ENCODE measurements around the gene ARHGEF38. TPM values are rescaled to one million over a fixed set of nuclear protein-coding genes. Genes with fewer than 3 reads are reported as not detected.
"Not testable (repeated sequence)": the region's sequence is repeated elsewhere in the genome, so short reads cannot be mapped to it uniquely, and the experiment has no call there.

ARHGEF38 gene
- total RNA-seq, 1 experiment from 2014 or later, result not detected

- H3K36me3 ChIP-seq (ENCODE audit: insufficient read depth, low read length), result no peaks in the 10 kb centered on the region
- no peak overlapping the region for H3K4me2 ChIP-seq (ENCODE audit: low read depth, low read length, poor library complexity, severe bottlenecking)
- H3K4me3 ChIP-seq (ENCODE audit: low read length), result no peak overlapping the region
- H3K27me3 ChIP-seq (ENCODE audit: low read length), result no peaks in the 10 kb centered on the region
- no peak for DNase-seq
- no peaks in the 10 kb centered on the region for H3K4me1 ChIP-seq (ENCODE audit: low read length)
- no peak overlapping the region for H3K9ac ChIP-seq (ENCODE audit: low read length)
- H3K79me2 ChIP-seq (ENCODE audit: low read length), result no peaks in the 10 kb centered on the region
- no peaks in the 10 kb centered on the region for H3K9me2 ChIP-seq (replicated peaks; ENCODE audit: insufficient read depth, low read length)
- no peaks in the 10 kb centered on the region for H3K9me3 ChIP-seq (ENCODE audit: low read length)
- H4K20me1 ChIP-seq (ENCODE audit: insufficient read depth, low read depth, low read length), result no peaks in the 10 kb centered on the region
- H3K27ac ChIP-seq (ENCODE audit: low read length), result no peak overlapping the region
- no peak overlapping the region for H2AFZ ChIP-seq (ENCODE audit: low read length)
These were observed 50.7 kb downstream of the ARHGEF38 start for GRCh38 chr4:105603158-105603557.

GRCh38 chr4:105605493-105605892 lies 53.1 kb downstream of the ARHGEF38 start:
- no peaks in the 10 kb centered on the region for H4K20me1 ChIP-seq (ENCODE audit: insufficient read depth, low read depth, low read length)
- H3K9me3 ChIP-seq (ENCODE audit: low read length), result no peaks in the 10 kb centered on the region
- H3K79me2 ChIP-seq (ENCODE audit: low read length), result no peaks in the 10 kb centered on the region
- no peaks in the 10 kb centered on the region for H3K36me3 ChIP-seq (ENCODE audit: insufficient read depth, low read length)
- no peak overlapping the region for H3K4me3 ChIP-seq (ENCODE audit: low read length)
- no peaks in the 10 kb centered on the region for H3K27me3 ChIP-seq (ENCODE audit: low read length)
- no peak overlapping the region for H3K9ac ChIP-seq (ENCODE audit: low read length)
- no peaks in the 10 kb centered on the region for H3K4me1 ChIP-seq (ENCODE audit: low read length)
- H3K9me2 ChIP-seq (replicated peaks; ENCODE audit: insufficient read depth, low read length), result no peaks in the 10 kb centered on the region
- no peak overlapping the region for H3K27ac ChIP-seq (ENCODE audit: low read length)
- no peak for DNase-seq
- no peak overlapping the region for H3K4me2 ChIP-seq (ENCODE audit: low read depth, low read length, poor library complexity, severe bottlenecking)
- no peak overlapping the region for H2AFZ ChIP-seq (ENCODE audit: low read length)

GRCh38 chr4:105607876-105608275 lies 55.5 kb downstream of the ARHGEF38 start:
- Histone ChIP-seq H3K4me3 (ENCODE audit: low read length) (no peak overlapping the region), H3K4me1 (ENCODE audit: low read length) (no peaks in the 10 kb centered on the region), H2AFZ (ENCODE audit: low read length) (no peak overlapping the region), H3K36me3 (ENCODE audit: insufficient read depth, low read length) (no peaks in the 10 kb centered on the region), H3K4me2 (ENCODE audit: low read depth, low read length, poor library complexity, severe bottlenecking) (no peak overlapping the region), H3K27ac (ENCODE audit: low read length) (no peak overlapping the region), H4K20me1 (ENCODE audit: insufficient read depth, low read depth, low read length) (no peaks in the 10 kb centered on the region), H3K9ac (ENCODE audit: low read length) (no peak overlapping the region), H3K9me3 (ENCODE audit: low read length) (no peaks in the 10 kb centered on the region), H3K79me2 (ENCODE audit: low read length) (no peaks in the 10 kb centered on the region), H3K27me3 (ENCODE audit: low read length) (no peaks in the 10 kb centered on the region), H3K9me2 (replicated peaks; ENCODE audit: insufficient read depth, low read length) (no peaks in the 10 kb centered on the region)
- no peak for DNase-seq

- H3K4me3 ChIP-seq (ENCODE audit: low read length); H3K9me3 ChIP-seq (ENCODE audit: low read length); H3K9me2 ChIP-seq (replicated peaks; ENCODE audit: insufficient read depth, low read length); H4K20me1 ChIP-seq (ENCODE audit: insufficient read depth, low read depth, low read length); H3K9ac ChIP-seq (ENCODE audit: low read length); H3K4me2 ChIP-seq (ENCODE audit: low read depth, low read length, poor library complexity, severe bottlenecking); H3K4me1 ChIP-seq (ENCODE audit: low read length); H3K79me2 ChIP-seq (ENCODE audit: low read length); H3K36me3 ChIP-seq (ENCODE audit: insufficient read depth, low read length); DNase-seq; H2AFZ ChIP-seq (ENCODE audit: low read length); H3K27me3 ChIP-seq (ENCODE audit: low read length); H3K27ac ChIP-seq (ENCODE audit: low read length): not testable (repeated sequence)
These were observed 57.4 kb downstream of the ARHGEF38 start for GRCh38 chr4:105609819-105610218.

- H3K79me2 ChIP-seq (ENCODE audit: low read length), result no peaks in the 10 kb centered on the region
- H3K9me2 ChIP-seq (replicated peaks; ENCODE audit: insufficient read depth, low read length), result no peaks in the 10 kb centered on the region
- H3K4me1 ChIP-seq (ENCODE audit: low read length), result no peaks in the 10 kb centered on the region
- no peak overlapping the region for H2AFZ ChIP-seq (ENCODE audit: low read length)
- H3K4me2 ChIP-seq (ENCODE audit: low read depth, low read length, poor library complexity, severe bottlenecking), result no peak overlapping the region
- no peaks in the 10 kb centered on the region for H3K36me3 ChIP-seq (ENCODE audit: insufficient read depth, low read length)
- no peaks in the 10 kb centered on the region for H3K9me3 ChIP-seq (ENCODE audit: low read length)
- no peak overlapping the region for H3K27ac ChIP-seq (ENCODE audit: low read length)
- no peaks in the 10 kb centered on the region for H3K27me3 ChIP-seq (ENCODE audit: low read length)
- no peaks in the 10 kb centered on the region for H4K20me1 ChIP-seq (ENCODE audit: insufficient read depth, low read depth, low read length)
- H3K4me3 ChIP-seq (ENCODE audit: low read length), result no peak overlapping the region
- no peak for DNase-seq
- H3K9ac ChIP-seq (ENCODE audit: low read length), result no peak overlapping the region
These were observed 60.9 kb downstream of the ARHGEF38 start for GRCh38 chr4:105613306-105613705.

GRCh38 chr4:105619188-105619931 lies 66.9 kb downstream of the ARHGEF38 start:
- no peaks in the 10 kb centered on the region for H3K36me3 ChIP-seq (ENCODE audit: insufficient read depth, low read length)
- no peaks in the 10 kb centered on the region for H3K79me2 ChIP-seq (ENCODE audit: low read length)
- no peaks in the 10 kb centered on the region for H3K9me3 ChIP-seq (ENCODE audit: low read length)
- H3K4me1 ChIP-seq (ENCODE audit: low read length), result no peaks in the 10 kb centered on the region
- no peaks in the 10 kb centered on the region for H4K20me1 ChIP-seq (ENCODE audit: insufficient read depth, low read depth, low read length)
- DNase-seq, result no peak
- H3K4me3 ChIP-seq (ENCODE audit: low read length), result no peak overlapping the region
- no peak overlapping the region for H2AFZ ChIP-seq (ENCODE audit: low read length)
- H3K9ac ChIP-seq (ENCODE audit: low read length), result no peak overlapping the region
- H3K27ac ChIP-seq (ENCODE audit: low read length), result no peak overlapping the region
- no peaks in the 10 kb centered on the region for H3K9me2 ChIP-seq (replicated peaks; ENCODE audit: insufficient read depth, low read length)
- H3K4me2 ChIP-seq (ENCODE audit: low read depth, low read length, poor library complexity, severe bottlenecking), result no peak overlapping the region
- no peaks in the 10 kb centered on the region for H3K27me3 ChIP-seq (ENCODE audit: low read length)

GRCh38 chr4:105620640-105621323 lies 68.4 kb downstream of the ARHGEF38 start:
- Histone ChIP-seq H3K79me2 (ENCODE audit: low read length) (no peaks in the 10 kb centered on the region), H3K9me2 (replicated peaks; ENCODE audit: insufficient read depth, low read length) (no peaks in the 10 kb centered on the region), H3K9ac (ENCODE audit: low read length) (no peak overlapping the region), H3K9me3 (ENCODE audit: low read length) (no peaks in the 10 kb centered on the region), H3K4me3 (ENCODE audit: low read length) (no peak overlapping the region), H3K4me2 (ENCODE audit: low read depth, low read length, poor library complexity, severe bottlenecking) (no peak overlapping the region), H2AFZ (ENCODE audit: low read length) (no peak overlapping the region), H3K36me3 (ENCODE audit: insufficient read depth, low read length) (no peaks in the 10 kb centered on the region), H3K27ac (ENCODE audit: low read length) (no peak overlapping the region), H3K27me3 (ENCODE audit: low read length) (no peaks in the 10 kb centered on the region), H4K20me1 (ENCODE audit: insufficient read depth, low read depth, low read length) (no peaks in the 10 kb centered on the region), H3K4me1 (ENCODE audit: low read length) (no peaks in the 10 kb centered on the region)
- no peak for DNase-seq

- H3K4me1 ChIP-seq (ENCODE audit: low read length), result no peaks in the 10 kb centered on the region
- no peak overlapping the region for H2AFZ ChIP-seq (ENCODE audit: low read length)
- no peak overlapping the region for H3K9ac ChIP-seq (ENCODE audit: low read length)
- no peaks in the 10 kb centered on the region for H4K20me1 ChIP-seq (ENCODE audit: insufficient read depth, low read depth, low read length)
- no peaks in the 10 kb centered on the region for H3K27me3 ChIP-seq (ENCODE audit: low read length)
- H3K4me3 ChIP-seq (ENCODE audit: low read length), result no peak overlapping the region
- DNase-seq, result no peak
- H3K4me2 ChIP-seq (ENCODE audit: low read depth, low read length, poor library complexity, severe bottlenecking), result no peak overlapping the region
- H3K79me2 ChIP-seq (ENCODE audit: low read length), result no peaks in the 10 kb centered on the region
- no peak overlapping the region for H3K27ac ChIP-seq (ENCODE audit: low read length)
- no peaks in the 10 kb centered on the region for H3K9me2 ChIP-seq (replicated peaks; ENCODE audit: insufficient read depth, low read length)
- H3K9me3 ChIP-seq (ENCODE audit: low read length), result no peaks in the 10 kb centered on the region
- H3K36me3 ChIP-seq (ENCODE audit: insufficient read depth, low read length), result no peaks in the 10 kb centered on the region
These were observed 69.8 kb downstream of the ARHGEF38 start for GRCh38 chr4:105622269-105622668.
